GM19324 (cell line): ENCODE measurements around the gene SGSM2.

Source experiments
- ATAC-seq: cut with Tn5 transposase; IDR thresholded peaks from one replicate; pipeline ENCODE4 v1.9.1; 2021; ENCODE audit warnings: mild to moderate bottlenecking, moderate library complexity; ENCODE audit not compliant: unreplicated experiment, low FRiP score

The SGSM2 gene

DNA sequence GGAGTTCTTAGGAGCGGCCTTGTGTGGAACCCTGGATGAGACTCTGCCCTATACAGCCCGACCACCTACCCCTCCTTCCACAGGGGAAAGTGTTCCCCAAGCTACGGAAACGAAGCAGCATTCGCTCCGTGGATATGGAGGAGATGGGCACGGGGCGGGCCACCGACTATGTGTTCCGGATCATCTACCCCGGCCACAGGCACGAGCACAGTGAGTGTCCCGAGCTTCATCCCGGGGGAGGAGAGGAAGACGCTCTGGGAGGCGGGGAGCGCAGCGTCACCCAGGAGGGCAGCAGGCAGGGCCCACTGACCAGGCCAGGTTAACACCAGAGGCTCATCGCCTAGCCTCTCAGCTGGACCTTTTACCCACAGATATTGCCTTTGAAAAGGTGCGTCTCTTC is 27.8 kb downstream of the SGSM2 start:
- ATAC-seq = no peak

DNA sequence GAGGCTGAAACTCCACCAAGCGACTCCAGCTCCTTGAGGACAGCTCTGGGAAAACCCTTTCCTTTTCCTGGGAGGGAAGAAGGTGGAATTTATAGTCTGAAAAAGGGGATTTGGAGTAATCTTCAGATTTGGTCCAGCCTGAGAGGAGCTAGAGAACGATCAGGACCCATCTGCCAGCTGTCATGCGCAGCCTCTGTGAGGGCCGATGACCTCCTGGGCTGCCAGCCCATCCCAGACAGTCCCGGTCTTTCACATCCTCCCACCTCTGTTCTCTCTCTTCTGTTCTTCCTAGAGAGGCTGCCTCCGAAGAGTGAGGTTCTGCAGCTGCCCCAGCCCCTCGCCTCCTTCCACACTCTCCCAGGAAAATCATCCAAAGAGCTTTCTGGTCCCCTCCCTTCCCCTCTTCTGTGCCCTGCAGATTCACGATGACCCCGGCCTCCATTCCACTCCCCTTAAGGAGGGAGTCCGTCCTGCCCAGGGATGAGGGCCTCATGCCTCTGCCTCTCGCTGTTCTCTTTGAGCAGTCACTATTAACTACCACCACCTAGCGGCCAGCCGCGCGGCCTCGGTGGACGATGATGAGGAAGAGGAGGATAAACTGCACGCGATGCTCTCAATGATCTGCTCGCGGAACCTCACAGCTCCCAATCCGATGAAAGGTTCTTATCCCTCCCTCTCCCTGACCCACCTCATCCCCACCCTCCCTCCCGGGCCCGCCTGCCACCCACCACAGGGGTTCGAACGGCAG is 29.6 kb downstream of the SGSM2 start:
- no peak for ATAC-seq

GRCh38 chr17:2368359-2368758 is 31.1 kb downstream of the SGSM2 start:
- ATAC-seq = no peak

DNA sequence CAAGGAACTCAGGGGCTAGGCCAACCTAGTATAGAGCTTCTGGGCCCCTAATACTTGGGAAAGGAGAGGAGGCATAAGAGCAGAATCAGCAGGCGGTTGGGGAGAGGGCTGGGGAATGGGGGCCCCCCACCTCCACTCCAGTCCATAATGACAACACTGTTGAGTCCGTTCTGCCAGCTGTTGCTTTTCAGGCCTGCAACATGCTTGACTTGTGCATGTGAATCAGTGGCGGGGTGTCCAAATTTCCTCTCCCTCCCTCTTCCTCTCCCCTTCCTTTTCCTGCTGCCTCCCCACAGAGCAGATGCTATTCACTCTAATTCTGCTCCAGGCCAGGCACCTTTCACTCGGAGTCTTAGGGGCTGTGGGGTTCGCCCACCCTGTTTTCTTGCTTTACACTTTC is 31.7 kb downstream of the SGSM2 start:
- no peak for ATAC-seq

- no peak for ATAC-seq
Observed at GRCh38 chr17:2369551-2370210, 32.4 kb downstream of the SGSM2 start.

DNA sequence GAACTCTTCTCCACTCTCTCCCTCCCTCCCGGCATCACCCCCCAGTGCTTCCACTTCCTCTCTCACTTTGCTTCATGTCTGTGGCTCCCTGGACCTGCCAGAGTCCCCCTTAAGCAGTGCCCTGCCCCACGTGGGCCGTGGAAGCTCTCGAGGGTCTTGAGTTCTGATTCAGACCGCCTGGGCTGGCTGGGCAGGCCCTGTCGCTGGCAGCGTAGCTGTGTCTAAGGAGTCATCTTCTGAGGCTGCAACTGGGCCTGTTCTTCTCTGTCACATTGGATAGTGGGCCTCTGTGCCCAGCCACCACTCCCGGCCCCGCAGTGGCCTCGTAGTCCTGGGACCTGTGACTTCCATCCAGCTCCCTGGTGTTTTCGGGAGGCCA is 32.9 kb downstream of the SGSM2 start:
- no peak for ATAC-seq

- no peak for ATAC-seq
Observed at GRCh38 chr17:2371183-2372130, 34.2 kb downstream of the SGSM2 start.

GRCh38 chr17:2372180-2372579 is 34.9 kb downstream of the SGSM2 start:
- ATAC-seq = no peak

DNA sequence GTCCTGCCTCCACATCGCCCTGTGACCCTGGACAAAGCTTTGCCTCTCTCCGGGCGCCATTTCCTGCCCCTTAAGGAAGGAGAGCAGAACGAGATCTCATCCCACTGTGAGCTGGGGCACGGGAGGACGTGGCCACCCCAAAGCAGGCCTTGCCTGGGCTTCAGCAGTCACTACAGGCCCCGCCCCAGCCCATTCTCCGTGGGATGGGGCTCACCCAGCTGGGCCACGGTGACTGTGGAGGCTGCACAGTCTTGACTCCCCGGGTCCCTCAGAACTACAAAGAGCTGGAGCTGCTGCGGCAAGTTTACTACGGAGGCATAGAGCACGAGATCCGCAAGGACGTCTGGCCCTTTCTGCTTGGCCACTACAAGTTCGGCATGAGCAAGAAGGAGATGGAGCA is 35.4 kb downstream of the SGSM2 start:
- ATAC-seq = no peak

DNA sequence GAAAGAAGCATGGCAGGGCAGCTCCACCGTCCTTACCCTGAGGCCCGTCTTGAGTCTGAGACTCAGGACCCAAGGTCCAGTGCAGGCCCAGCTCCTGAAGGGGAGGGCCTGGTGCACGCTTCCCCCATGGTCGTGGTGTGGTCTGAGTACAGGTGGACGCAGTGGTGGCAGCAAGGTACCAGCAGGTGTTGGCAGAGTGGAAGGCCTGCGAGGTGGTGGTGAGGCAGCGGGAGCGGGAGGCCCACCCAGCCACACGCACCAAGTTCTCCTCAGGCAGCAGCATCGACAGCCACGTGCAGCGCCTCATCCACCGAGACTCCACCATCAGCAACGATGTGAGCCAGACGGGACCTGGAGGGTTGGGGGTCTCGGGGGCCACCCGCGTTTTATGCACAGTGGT is 35.9 kb downstream of the SGSM2 start:
- no peak for ATAC-seq

- no peak for ATAC-seq
Observed at GRCh38 chr17:2374549-2375285, 37.4 kb downstream of the SGSM2 start.

GRCh38 chr17:2375406-2375805 is 38.1 kb downstream of the SGSM2 start:
- no peak for ATAC-seq

GRCh38 chr17:2376107-2376506 is 38.8 kb downstream of the SGSM2 start:
- no peak for ATAC-seq

DNA sequence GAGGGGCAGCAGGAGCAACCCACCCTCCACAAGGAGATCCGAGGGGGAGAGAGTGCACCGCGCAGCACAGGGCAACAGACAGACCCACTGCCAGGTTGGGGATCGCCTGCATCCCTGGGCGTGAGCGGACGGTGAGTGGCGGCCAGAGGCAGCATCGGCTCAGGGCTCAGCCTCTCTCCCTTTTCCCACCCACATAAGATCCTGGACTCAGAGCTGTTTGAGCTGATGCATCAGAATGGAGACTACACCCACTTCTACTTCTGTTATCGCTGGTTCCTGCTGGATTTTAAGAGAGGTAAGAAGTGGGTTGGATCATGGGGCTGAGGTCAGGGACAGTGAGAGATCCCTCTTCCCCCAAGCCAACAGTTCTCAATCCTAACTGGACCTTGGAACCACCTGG is 40.4 kb downstream of the SGSM2 start:
- ATAC-seq = no peak

- no peak for ATAC-seq
Observed at GRCh38 chr17:2378905-2379304, 41.6 kb downstream of the SGSM2 start.

DNA sequence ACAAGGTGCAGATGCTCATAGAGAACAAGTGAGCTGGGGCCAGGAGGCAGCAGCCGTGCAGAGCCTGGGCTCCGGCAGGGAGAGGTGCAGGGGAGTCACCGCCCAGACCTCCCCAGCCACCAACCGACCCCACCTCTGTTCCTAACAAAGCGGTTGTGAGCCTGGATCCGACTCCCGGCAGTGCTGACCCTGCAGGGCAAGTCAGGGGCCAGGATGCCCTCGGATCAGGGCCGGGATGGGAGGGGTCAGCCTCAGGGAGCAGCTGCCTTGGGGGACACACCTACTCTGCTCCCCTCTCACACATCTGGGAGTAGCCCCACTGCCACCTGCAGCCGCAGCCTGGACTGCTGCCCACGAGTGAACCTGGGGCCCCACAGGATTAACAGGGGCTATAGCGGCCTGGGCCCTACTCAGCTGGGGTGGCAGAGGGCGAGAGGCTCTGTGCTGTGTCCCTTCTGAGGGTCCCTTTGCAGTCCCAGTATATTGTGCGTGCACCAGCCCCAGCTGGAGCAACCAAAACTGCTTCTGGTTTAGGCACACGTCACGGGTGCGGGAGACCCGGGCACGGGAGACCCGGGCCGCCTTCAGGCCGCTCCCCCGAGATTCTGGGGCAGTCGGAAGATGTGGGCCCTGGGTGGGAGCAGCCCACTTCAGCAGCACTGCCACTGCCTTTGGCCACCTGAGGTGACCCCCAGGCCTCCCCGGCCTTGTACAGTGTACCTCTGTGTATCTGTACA is 42.4 kb downstream of the SGSM2 start:
- no peak for ATAC-seq

DNA sequence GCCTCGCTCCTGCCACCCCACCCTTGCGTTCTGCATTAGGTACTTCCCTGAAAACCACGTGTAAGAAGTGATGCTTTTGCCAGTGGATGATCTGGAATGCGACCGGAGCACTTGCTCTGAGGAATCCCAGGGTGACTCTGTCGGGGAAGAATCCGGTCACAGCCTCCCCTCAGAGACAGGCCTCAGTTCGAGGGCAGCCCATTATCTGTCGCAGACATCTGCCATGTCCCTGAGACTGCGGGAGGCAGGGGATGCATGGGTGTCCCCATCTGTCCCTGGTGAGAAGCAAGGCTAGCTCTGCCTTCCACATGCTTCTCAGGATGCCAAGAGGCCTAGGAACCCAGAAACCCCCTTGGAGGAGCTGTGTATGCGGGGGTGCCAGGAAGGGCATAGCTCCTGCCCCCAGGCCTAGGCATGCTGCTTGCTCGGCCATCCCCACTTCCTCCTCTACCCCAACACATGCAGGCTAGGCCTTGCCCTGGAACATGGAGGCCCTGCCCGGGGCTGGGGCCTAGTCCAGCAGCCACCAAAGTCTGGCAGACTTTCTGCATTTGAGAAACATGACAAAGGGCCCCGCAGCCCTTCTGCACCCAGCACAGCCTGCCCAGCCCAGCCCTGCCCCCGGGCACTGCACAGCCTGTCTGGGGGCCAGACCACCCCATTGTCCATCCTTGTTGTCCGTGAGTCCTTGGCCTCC is 43.1 kb downstream of the SGSM2 start:
- no peak for ATAC-seq

GRCh38 chr17:2380950-2381649 is 43.8 kb downstream of the SGSM2 start:
- ATAC-seq = no peak
